HepG2 (cell line): Measurements from ENCODE around the gene CASP5. TPM values are rescaled to one million over a fixed set of nuclear protein-coding genes. Genes with fewer than 3 reads are reported as not detected.

Experiments used
- BCL6 ChIP-seq: IDR thresholded peaks from 2 replicates; pipeline ENCODE4 v1.6.1; 2016; ENCODE audit warnings: missing genetic modification reagents, missing compliant biosample characterization
- DPF2 ChIP-seq: sonication (generic); formaldehyde crosslinking; IDR thresholded peaks from 2 replicates; pipeline ENCODE4 v1.4.0; 2020; ENCODE audit warnings: mild to moderate bottlenecking, low read depth, missing genetic modification reagents, borderline replicate concordance
- EHMT2 ChIP-seq: fragments of 200-600 bp; sonication (generic); IDR thresholded peaks from 2 replicates; pipeline ENCODE4 v1.7.0; 2017; ENCODE audit warnings: antibody characterized with exemption, low read depth, low read length, borderline replicate concordance
- FOXK1 ChIP-seq: sonication (generic); formaldehyde crosslinking; IDR thresholded peaks from 2 replicates; pipeline ENCODE4 v1.4.0; 2020; ENCODE audit warnings: low read depth, missing genetic modification reagents, borderline replicate concordance
- FOXP4 ChIP-seq: sonication (generic); formaldehyde crosslinking; IDR thresholded peaks from 2 replicates; pipeline ENCODE4 v1.4.0; 2020; ENCODE audit warnings: missing genetic modification reagents
- GLMP ChIP-seq: sonication (generic); formaldehyde crosslinking; IDR thresholded peaks from 2 replicates; pipeline ENCODE4 v1.9.0; 2021; ENCODE audit warnings: missing genetic modification reagents, mild to moderate bottlenecking, borderline replicate concordance
- HMGA1 ChIP-seq: sonication (generic); formaldehyde crosslinking; conservative IDR thresholded peaks from 2 replicates; pipeline ENCODE4 v1.4.0; 2020; ENCODE audit warnings: missing genetic modification reagents
- KDM6A ChIP-seq: IDR thresholded peaks from 2 replicates; pipeline ENCODE4 v1.6.1; 2016; ENCODE audit warnings: low read depth
- NFKBIZ ChIP-seq: IDR thresholded peaks from 2 replicates; pipeline ENCODE4 v1.6.1; 2018; ENCODE audit warnings: missing genetic modification reagents, missing compliant biosample characterization
- SIX1 ChIP-seq: sonication (generic); formaldehyde crosslinking; IDR thresholded peaks from 2 replicates; pipeline ENCODE4 v1.4.0; 2020; ENCODE audit warnings: missing genetic modification reagents, borderline replicate concordance
- SOX6 ChIP-seq, 2 experiments: fragments of 450-650 bp in 1 of 2; sonication (generic) in 1 of 2; formaldehyde crosslinking in 1 of 2; IDR thresholded peaks; 2 replicates each; pipeline versions ENCODE4 v1.4.0 to v1.6.1; 2017 to 2020; ENCODE audit warnings: antibody characterized with exemption in 1 of 2, mild to moderate bottlenecking in 1 of 2, missing genetic modification reagents in 1 of 2
- SRF ChIP-seq: IDR thresholded peaks from 2 replicates; pipeline ENCODE4 v1.6.1; 2011; ENCODE audit warnings: mild to moderate bottlenecking, low read depth, low read length, moderate library complexity
- TFAP4 ChIP-seq: sonication (generic); IDR thresholded peaks from 2 replicates; pipeline ENCODE4 v1.6.1; 2016; ENCODE audit warnings: low read depth, borderline replicate concordance
- THAP7 ChIP-seq: sonication (generic); formaldehyde crosslinking; IDR thresholded peaks from 2 replicates; pipeline ENCODE4 v1.8.1; 2023; ENCODE audit warnings: mild to moderate bottlenecking, missing genetic modification reagents
- USF2 ChIP-seq, 2 experiments: sonication (generic) in 1 of 2; formaldehyde crosslinking in 1 of 2; IDR thresholded peaks; 2 replicates each; pipeline versions ENCODE4 v1.5.1 to v1.6.1; 2011 to 2020; ENCODE audit warnings: borderline replicate concordance in 1 of 2, low read depth in 1 of 2, low read length in 1 of 2, mild to moderate bottlenecking in 1 of 2, missing genetic modification reagents in 1 of 2, moderate library complexity in 1 of 2
- ZNF263 ChIP-seq: sonication (generic); formaldehyde crosslinking; IDR thresholded peaks from 2 replicates; pipeline ENCODE4 v1.4.0; 2020; ENCODE audit warnings: missing genetic modification reagents
- ZNF367 ChIP-seq: sonication (generic); formaldehyde crosslinking; IDR thresholded peaks from 2 replicates; pipeline ENCODE4 v1.4.0; 2020; ENCODE audit warnings: missing genetic modification reagents, borderline replicate concordance
- ZNF513 ChIP-seq: sonication (generic); formaldehyde crosslinking; conservative IDR thresholded peaks from 2 replicates; pipeline ENCODE4 v1.5.0; 2020; ENCODE audit warnings: missing genetic modification reagents
- ZNF549 ChIP-seq: sonication (generic); formaldehyde crosslinking; IDR thresholded peaks from 2 replicates; pipeline ENCODE4 v1.5.0; 2020; ENCODE audit warnings: missing genetic modification reagents
- ZNF629 ChIP-seq: sonication (generic); formaldehyde crosslinking; conservative IDR thresholded peaks from 2 replicates; pipeline ENCODE4 v1.5.0; 2020; ENCODE audit warnings: missing genetic modification reagents
- ZNF678 ChIP-seq: sonication (generic); formaldehyde crosslinking; IDR thresholded peaks from 2 replicates; pipeline ENCODE4 v1.4.0; 2020; ENCODE audit warnings: mild to moderate bottlenecking, missing genetic modification reagents
- ZNF792 ChIP-seq: IDR thresholded peaks from 2 replicates; pipeline ENCODE4 v1.6.1; 2016
- ZSCAN22 ChIP-seq: sonication (generic); formaldehyde crosslinking; IDR thresholded peaks from 2 replicates; pipeline ENCODE4 v1.4.0; 2020; ENCODE audit warnings: mild to moderate bottlenecking, missing genetic modification reagents
- polyA plus RNA-seq, 8 experiments: library from polyadenylated mRNA; depleted of rRNA in 3 of 8; stranded (reverse) in 7 of 8; unstranded in 1 of 8; fragments of >200 nt; fragmentation: Illumina TruSeq in 4 of 8; extraction: Trizol in 4 of 8; gene quantifications; 2 replicates each; pipeline versions ENCODE4 v1.2.1 to v1.2.3, GENCODE V29; 2011 to 2016; ENCODE audit warnings: low read depth in 4 of 8, missing spikeins in 1 of 8, mixed read lengths in 1 of 8; ENCODE audit not compliant: insufficient read depth in 1 of 8
- total RNA-seq, 5 experiments: library from RNA; depleted of rRNA; stranded (reverse); fragments of >200 nt; fragmentation: Illumina TruSeq; extraction: Trizol; gene quantifications; 2 replicates each; pipeline ENCODE4 v1.2.3, GENCODE V29; 2016; ENCODE audit warnings: low read depth in 1 of 5

The CASP5 gene
- total and polyA plus RNA-seq, 2 of the 13 experiments (the other 11 are each of a cell fraction or from before 2014, with no cell fraction given) = not detected

- TF ChIP-seq FOXK1 (CRISPR knock-in tag) (no peak), DPF2 (CRISPR knock-in tag) (no peak), KDM6A (0 out of 2 replicates have a peak, but pooled peaks have one; percentile 18), ZNF549 (CRISPR knock-in tag) (no peak), FOXP4 (no peak), ZNF678 (no peak), ZSCAN22 (CRISPR knock-in tag) (no peak), HMGA1 (no peak), ZNF367 (CRISPR knock-in tag) (no peak), ZNF263 (CRISPR knock-in tag) (no peak), USF2 (IDR thresholded peaks at IDR 0.05; ENCODE audit: low read depth, low read length) (no peak), USF2 (CRISPR knock-in tag; IDR thresholded peaks at IDR 0.05; ENCODE audit: borderline replicate concordance) (no peak), ZNF792 (no peak), TFAP4 (no peak), ZNF513 (CRISPR knock-in tag) (no peak), SRF (no peak), GLMP (CRISPR knock-in tag) (no peak), SIX1 (CRISPR knock-in tag) (peak; percentile 83; the same call in 1 of the 2 replicates), NFKBIZ (CRISPR knock-in tag) (no peak), BCL6 (peak; percentile 67; the same call in 1 of the 2 replicates), THAP7 (CRISPR knock-in tag) (no peak), ZNF629 (CRISPR knock-in tag) (no peak), SOX6 (IDR thresholded peaks at IDR 0.05) (no peak), SOX6 (CRISPR knock-in tag; IDR thresholded peaks at IDR 0.05) (peak; percentile 80), EHMT2 (no peak)
These were observed 34.5 kb upstream of the CASP5 start (continued) for GRCh38 chr11:105057432-105057831.
